HG03378 (cell line): ENCODE measurements around the gene SFXN4.
"Not testable (repeated sequence)": the region's sequence is repeated elsewhere in the genome, so short reads cannot be mapped to it uniquely, and the experiment has no call there.

Experiments
- ATAC-seq: cut with Tn5 transposase; IDR thresholded peaks from one replicate; pipeline ENCODE4 v1.9.1; 2021; ENCODE audit warnings: mild to moderate bottlenecking, moderate library complexity; ENCODE audit not compliant: unreplicated experiment

SFXN4 gene

DNA sequence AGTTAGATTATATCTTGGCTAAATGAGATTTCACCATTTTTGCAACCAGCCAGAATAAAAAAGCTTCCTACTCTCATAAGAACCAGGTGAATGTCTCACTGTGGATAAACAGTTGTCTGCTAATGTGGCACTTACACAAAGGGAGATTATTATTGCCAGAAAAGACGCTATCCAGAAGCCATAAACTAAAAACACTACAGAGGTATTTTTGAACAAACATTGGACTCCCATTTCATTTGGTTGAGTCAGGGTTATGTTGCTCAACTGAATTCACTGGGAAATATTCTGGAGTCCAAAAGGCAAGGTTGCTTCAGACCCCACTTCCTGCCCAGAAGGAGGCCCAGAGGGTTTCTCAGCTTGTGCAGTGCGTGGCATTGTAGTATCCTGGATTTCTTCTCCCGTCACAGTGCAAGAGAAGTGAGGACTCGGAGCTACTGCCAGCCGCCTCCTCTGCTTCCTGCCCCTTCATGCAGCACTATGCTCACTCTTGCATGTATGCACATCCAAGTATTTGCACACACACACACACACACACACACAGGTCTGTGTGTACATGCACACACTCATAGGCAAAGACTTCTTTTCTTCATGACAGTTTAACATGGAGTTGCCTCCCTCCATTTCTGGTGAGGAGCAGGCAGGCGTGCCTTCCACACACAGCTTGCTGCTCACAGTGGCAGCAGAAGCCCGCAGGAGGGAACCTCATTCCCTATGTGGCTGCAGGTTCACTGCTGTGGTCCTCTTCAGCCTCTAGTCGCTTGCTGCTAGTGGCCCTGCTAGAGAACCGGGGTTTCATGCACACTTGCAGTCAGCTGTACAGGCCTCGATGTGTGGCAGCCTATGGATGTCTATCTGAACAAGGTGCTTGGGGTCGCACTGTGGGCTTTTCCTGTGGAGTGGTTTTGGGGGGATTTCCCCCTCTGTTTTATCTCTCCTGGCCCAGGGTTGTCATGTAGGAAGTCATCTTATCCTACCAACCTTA is 51.5 kb downstream of the SFXN4 start:
- no peak for ATAC-seq

DNA sequence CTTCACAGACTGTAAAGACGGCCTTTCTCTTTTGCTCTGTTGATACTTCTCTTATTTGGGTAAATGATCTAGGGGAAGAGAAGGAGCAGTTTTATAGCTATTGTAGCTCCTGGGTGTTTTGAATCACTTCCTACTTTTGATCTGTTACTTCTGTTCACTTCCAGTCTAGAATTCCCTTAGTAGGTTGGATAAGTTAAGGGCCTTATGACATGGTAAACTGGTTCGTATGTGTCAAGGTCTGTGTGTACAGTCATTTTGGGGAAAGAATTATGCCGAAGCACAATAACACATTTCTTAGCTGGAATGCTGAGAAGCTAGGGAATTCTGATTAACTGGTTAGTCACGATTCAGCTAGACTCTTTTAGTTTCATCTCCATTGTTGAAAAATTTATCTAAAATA is 53.5 kb downstream of the SFXN4 start:
- ATAC-seq, result no peak

DNA sequence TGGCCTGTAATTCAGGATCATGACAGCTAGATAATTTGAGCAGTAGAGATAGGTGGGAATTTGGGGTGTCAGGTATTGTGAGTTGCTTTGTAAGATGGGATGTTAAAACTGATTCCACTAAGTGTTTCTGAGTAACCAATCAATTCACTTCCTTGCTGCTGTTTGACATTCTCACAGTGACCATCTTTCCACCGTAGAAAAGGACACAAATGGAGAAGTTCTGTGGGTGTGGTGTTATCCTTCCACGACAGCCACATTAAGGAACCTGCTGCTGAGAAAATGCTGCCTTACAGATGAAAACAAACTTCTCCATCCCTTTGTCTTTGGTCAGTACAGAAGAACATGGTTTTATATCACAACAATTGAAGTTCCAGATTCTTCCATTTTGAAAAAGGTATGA is 57.7 kb downstream of the SFXN4 start:
- ATAC-seq, result not testable (repeated sequence)

DNA sequence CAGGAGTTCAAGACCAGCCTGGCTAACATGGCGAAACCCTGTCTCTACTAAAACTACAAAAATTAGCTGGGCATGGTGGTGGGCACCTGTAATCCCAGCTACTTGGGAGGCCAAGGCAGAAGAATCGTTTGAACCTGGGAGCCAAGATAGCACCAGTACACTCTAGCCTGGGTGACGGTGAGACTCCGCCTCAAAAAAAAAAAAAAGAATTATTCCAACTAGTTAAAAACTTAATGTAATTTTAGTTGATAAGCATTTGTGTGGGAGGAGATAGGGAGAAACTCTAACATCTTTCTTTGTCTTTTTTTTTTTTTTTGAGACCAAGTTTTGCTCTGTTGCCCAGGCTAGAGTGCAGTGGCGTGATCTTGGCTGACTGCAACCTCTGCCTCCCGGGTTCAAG is 58.4 kb downstream of the SFXN4 start:
- ATAC-seq, result not testable (repeated sequence)

DNA sequence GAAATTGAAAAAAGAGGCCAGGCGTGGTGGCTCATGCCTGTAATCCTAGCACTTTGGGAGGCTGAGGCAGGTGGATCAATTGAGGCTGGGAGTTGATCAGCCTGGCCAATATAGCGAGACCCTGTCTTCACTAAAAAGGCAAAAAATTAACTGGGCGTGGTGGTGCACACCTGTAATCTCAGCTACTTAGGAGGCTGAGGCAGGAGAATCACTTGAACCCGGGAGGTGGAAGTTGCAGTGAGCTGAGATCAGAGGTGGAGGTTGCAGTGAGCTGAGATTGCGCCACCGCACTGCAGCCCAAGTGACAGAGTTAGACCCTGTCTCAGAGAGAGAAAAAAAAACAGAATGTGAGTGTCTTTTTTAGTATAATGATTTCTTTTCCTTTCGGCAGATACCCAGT is 59.6 kb downstream of the SFXN4 start:
- ATAC-seq, result not testable (repeated sequence)

DNA sequence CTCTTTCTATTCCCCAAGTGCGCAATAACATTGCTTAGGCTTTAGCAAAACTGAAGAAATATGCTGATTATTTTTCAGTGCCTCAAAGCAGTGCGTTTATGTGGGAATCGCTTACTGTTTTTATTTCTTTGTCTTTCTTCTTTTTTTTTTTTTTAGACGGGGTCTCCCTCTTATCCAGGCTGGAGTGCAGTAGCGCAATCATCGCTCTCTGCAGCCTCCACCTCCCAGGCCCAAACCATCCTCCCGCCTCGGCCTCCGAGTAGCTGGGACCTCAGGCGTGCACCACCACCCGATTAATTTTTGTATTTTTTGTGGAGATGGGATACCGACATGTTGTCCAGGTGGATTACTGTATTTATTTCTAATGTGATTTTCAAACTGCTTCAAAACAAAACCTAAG is 60.4 kb downstream of the SFXN4 start:
- ATAC-seq, result no peak

DNA sequence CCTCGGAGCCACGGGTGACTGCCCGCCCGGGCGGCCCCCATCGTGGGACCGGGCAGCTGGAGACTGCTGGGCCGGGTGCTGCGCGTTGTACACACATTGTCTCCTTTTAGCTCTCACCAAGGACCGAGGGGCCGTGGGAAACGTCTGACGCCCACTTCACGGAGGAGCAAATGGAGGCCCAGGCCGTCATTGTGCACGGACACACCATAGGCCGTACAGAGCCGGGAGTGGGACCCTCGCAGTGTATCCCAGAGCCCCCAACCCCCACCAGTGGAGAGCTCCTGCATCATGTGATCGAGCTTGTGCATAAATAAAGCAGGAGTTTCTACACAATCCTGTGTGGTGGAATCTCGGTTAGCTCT is 60.9 kb downstream of the SFXN4 start:
- ATAC-seq, result peak; percentile 21

DNA sequence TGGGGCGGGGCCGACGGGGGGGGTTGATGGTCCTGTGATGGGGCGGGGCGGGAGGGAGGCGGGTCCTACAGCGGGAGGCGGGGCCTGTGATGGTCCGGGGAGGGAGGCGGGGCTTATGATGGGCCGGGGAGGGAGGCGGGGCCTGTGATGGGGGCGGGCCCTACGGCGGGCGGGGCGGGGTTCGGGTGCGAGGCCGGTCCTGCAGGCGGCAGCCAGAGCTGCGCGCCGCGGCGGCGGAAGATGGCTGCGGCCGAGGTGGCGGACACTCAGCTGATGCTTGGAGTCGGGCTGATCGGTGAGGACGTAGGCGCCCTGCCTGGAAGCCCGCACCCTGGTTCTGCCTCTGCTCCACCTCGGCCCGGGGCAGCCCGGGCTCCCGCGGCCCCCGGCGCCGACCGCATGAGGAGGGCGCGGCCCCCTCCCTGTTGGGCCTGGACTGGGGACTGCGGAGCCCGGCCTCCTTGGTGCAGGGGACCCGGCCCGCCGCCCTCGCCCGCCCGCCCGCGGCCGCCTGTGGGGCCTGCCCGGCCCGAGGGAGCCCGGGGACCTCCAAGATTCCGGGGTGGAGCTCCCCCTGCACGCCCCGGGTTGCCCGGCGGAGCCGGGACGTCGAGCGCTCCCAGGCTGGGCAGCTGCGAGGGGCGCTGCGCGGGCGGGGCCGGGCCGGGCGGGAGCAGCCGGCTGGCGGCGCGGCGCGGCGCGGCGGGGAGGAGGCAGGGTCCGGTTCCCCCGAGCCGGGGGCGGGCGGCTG is 61.4 kb downstream of the SFXN4 start, which contains the start of gene DENND10:
Gene DENND10 (plus strand): TSS at position 211 of the 751 bp plus-strand sequence. CDS start 30 bp downstream, at position 241.
- ATAC-seq, result peak; percentile 57

DNA sequence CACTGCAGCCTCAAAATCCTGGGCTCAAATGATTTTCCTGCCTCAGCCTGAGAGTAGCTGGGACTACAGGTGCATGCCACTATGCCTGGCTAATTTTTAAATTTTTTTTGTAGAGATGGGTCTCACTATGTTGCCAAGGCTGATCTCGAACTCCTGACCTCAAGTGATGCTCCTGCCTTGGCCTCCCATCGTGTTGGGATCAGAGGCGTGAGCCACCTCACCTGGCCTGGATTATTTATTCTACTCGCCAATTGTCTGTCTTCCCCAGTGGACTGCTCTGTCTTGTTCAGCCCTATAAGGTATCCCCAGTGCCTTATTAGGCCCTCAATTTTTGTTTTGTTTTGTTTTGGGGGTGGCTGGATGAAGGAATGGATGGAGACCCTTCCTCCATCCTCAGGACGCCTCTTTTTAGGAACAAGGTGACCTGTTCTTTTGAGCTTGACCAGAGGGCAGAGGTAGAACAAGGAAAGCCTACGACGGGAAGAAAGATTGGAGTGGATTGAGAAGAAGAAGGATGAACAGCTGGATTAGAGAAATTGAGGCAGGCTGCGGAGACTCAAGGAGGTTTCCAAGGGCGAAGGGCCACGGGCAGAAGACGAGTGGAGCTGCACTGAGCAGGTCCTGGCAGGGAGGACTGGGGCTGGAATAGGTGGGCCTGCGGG is 62.1 kb downstream of the SFXN4 start:
- ATAC-seq, result peak; percentile 3

DNA sequence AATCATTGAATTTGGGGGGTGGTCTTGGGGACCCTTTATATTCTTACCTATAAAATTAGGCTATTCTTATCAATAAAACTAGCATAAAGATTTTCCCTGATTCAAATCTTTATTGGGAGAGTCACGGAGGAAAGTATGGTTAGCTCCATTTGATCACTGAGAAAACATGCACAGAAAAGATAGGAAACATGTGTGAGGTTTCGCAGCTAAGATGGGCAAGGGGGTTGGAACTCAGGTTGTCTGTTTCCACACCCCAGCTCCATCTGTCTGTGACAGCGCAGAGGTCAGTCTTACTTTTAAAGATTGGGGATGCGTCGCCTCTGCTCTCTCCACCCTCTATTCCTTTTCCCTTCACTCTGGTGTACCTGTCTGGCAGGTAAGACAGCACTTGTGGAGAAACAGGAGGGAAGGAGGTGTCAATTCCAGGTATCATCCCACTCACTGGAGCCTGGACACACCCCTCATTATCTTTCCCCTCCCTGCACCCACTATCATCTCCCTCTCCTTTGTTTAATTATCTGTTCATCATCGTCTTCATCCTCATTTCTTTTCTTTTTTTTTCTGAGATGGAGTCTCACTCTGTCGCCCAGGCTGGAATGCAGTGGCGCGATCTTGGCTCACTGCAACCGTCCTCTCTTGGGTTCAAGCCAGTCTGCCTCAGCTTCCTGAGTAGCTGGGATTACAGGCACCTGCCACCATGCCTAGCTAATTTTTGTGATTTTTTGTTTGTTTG is 64.0 kb downstream of the SFXN4 start:
- no peak for ATAC-seq

DNA sequence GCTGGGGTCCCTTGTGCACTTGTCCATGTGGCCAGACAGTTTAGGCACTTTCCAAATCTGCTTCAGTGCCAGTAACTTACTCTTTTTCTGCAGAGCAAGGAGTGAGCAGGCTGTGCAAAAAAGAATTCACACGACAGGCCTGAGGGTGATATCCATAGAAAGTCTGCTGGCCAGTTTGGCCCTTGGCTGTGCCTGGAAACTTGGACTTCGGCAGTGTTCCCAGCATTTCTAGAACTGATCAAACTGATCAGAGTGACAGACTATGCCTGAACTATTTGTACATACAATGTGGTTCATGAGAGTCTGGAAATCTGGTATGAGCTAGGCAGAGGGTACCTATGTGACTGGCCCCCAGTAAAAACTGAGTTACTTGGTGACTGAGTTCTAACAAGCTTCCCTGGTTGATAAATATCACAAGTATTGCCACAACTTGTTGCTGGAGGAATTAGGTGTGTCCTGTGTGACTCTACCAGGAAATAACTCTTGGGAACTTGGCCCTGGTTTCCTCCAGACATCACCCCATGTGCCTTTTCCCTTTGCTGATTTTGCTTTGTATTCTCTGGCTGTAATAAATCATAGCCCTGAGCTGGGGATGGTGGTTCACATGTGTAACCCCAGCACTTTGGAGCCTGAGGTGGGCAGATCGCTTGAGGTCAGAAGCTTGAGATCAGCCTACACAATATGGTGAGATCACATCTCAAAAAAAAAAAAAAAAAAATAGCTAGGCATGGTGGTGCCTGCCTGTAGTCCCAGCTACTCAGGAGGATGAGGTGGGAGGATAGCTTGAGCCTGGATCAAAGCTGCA is 64.9 kb downstream of the SFXN4 start:
- ATAC-seq, result no peak

DNA sequence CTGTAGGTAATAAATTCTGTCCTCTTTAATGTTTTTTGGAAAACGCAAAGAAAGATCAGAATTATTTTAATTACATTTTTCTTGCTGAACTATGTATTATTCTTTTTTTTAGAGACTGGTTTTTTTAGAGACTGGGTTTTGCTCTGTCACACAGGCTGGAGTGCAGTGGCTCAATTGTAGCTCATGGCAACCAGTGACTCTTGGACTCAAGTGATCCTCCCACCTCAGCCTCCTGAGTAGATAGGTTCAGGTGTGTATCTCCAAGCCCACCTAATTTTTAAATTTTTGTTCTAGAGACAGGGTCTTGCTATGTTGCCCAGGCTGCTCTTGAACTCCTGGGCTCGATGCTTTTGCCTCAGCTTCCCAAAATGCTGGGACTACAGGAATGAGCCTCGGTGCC is 66.9 kb downstream of the SFXN4 start:
- no peak for ATAC-seq

DNA sequence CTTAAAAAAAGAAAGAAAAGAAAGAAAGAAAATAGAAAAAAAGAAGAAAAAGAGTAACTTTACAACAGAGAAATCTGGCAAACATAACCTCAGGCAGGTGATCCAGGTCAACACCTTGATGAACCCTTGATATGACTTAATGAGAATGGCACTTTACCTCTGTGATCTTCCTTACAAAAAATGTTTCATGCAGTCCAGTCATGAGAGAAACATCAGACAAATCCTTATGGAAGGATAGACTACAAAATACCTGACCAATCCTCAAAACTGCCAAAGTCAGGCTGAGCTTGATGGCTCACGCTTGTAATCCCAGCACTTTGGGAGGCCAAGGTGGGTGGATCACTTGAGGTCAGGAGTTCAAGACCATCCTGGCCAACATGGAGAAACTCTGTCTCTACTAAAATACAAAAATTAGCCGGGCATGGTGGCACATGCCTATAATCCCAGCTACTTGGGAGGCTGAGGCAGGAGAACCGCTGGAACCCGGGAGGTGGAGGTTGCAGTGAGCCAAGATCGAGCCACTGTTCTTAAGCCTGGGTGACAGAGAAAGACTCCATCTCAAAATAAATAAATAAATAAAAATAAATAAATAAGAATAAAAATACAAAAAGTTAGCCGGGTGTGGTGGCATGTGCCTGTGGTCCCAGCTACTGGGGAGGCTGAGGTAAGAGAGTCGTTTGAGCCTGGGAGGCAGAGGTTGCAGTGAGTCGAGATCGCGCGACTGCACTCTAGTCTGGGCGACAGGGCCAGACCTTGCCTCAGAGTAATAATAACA is 68.7 kb downstream of the SFXN4 start:
- not testable (repeated sequence) for ATAC-seq

DNA sequence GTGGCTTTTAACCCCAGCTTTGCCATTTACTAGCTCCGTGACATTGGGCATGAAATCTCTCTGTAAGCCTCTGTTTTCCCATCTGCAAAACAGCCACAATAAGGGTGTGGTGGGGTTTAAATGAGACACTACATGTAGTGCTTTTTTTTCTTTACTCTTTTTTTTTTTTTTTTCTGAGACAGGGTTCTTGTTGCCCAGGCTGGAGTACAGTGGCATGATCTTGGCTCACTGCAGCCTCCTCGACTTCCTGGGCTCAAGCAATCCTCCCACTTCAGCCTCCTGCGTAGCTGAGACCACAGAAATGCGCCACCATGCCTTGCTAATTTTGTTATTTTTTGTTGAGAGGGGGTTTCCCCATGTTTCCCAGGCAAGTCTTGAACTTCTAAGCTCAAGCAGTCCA is 69.9 kb downstream of the SFXN4 start:
- ATAC-seq, result no peak

DNA sequence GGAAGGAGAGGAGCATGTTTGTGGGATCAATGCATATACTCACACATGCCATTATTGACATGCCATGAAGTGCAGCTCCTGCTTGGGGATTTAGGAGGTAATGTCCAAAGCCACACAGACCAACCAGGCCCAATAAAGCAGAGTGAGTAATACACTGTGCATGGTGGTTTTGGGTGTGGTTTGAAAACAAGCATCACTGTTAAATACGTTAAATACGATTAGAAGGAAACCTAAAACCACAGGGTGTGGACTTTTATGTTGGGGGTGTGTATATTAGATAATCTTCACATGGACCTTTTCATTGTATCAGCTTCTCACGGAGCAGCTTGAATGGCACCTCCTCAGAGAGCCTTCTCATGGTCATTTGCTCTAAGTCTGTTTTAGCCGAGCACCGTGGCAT is 74.5 kb downstream of the SFXN4 start:
- no peak for ATAC-seq
